ENCODE results near the gene MBOAT1. TPM values are rescaled to one million over a fixed set of nuclear protein-coding genes. Genes with fewer than 3 reads are reported as not detected.

MBOAT1 gene
- total RNA-seq, 1 experiment from 2014 or later = 6.3 TPM

GRCh38 chr6:20217891-20218290, 5.6 kb upstream of the MBOAT1 start:
- ChIA-PET POLR2A (ENCODE audit: low non-redundant PET) (no interaction called here), CTCF (no interaction called here)
- no TSS peak for BruUV-seq (replicated peaks)

GRCh38 chr6:20217324-20217855, 5.1 kb upstream of the MBOAT1 start:
- DNase-seq (ENCODE audit: low spot score) = peak; percentile 10
- Histone ChIP-seq H3K36me3 (ENCODE audit: insufficient read depth, low read length, poor library complexity, severe bottlenecking) (no peaks in the 10 kb centered on the region), H3K4me3 (ENCODE audit: low read depth, low read length, poor library complexity, severe bottlenecking) (no peak overlapping the region), H3K27me3 (replicated peaks; ENCODE audit: insufficient read depth, low read depth, low read length, poor library complexity) (no peaks in the 10 kb centered on the region), H3K27ac (ENCODE audit: low read depth, low read length, poor library complexity, severe bottlenecking) (no peak overlapping the region), H3K9me3 (ENCODE audit: low read depth, low read length, poor library complexity, severe bottlenecking) (no peaks in the 10 kb centered on the region), H3K4me1 (ENCODE audit: insufficient read depth, low read length, poor library complexity, severe bottlenecking) (peaks cover 10% of the 10 kb centered on the region)
- intact Hi-C loops (cut with micrococcal nuclease; ENCODE audit: unreplicated experiment) = no loop called here
- BruUV-seq (replicated peaks) = no TSS peak
- no peak for TF ChIP-seq EZH2 (IDR thresholded peaks at IDR 0.05; ENCODE audit: borderline replicate concordance, low read depth, low read length, poor library complexity, severe bottlenecking)
- no peak for TF ChIP-seq CTCF (conservative IDR thresholded peaks at IDR 0.05; ENCODE audit: low read depth, low read length)
- ChIA-PET CTCF (no interaction called here), POLR2A (ENCODE audit: low non-redundant PET) (no interaction called here)

More at GRCh38 chr6:20217891-20218290, 5.6 kb upstream of the MBOAT1 start:
- DNase-seq (ENCODE audit: low spot score) = no peak
- Histone ChIP-seq H3K36me3 (ENCODE audit: insufficient read depth, low read length, poor library complexity, severe bottlenecking) (no peaks in the 10 kb centered on the region), H3K4me3 (ENCODE audit: low read depth, low read length, poor library complexity, severe bottlenecking) (no peak overlapping the region), H3K27ac (ENCODE audit: low read depth, low read length, poor library complexity, severe bottlenecking) (no peak overlapping the region), H3K4me1 (ENCODE audit: insufficient read depth, low read length, poor library complexity, severe bottlenecking) (peaks cover 9% of the 10 kb centered on the region), H3K9me3 (ENCODE audit: low read depth, low read length, poor library complexity, severe bottlenecking) (no peaks in the 10 kb centered on the region), H3K27me3 (replicated peaks; ENCODE audit: insufficient read depth, low read depth, low read length, poor library complexity) (no peaks in the 10 kb centered on the region)
- TF ChIP-seq EZH2 (IDR thresholded peaks at IDR 0.05; ENCODE audit: borderline replicate concordance, low read depth, low read length, poor library complexity, severe bottlenecking) (no peak), CTCF (conservative IDR thresholded peaks at IDR 0.05; ENCODE audit: low read depth, low read length) (no peak)
- intact Hi-C loops (cut with micrococcal nuclease; ENCODE audit: unreplicated experiment) = no loop called here

GRCh38 chr6:20215310-20215709, 3.0 kb upstream of the MBOAT1 start:
- Histone ChIP-seq H3K27ac (ENCODE audit: low read depth, low read length, poor library complexity, severe bottlenecking) (no peak overlapping the region), H3K9me3 (ENCODE audit: low read depth, low read length, poor library complexity, severe bottlenecking) (no peaks in the 10 kb centered on the region), H3K4me3 (ENCODE audit: low read depth, low read length, poor library complexity, severe bottlenecking) (no peak overlapping the region), H3K36me3 (ENCODE audit: insufficient read depth, low read length, poor library complexity, severe bottlenecking) (no peaks in the 10 kb centered on the region), H3K4me1 (ENCODE audit: insufficient read depth, low read length, poor library complexity, severe bottlenecking) (peaks cover 14% of the 10 kb centered on the region), H3K27me3 (replicated peaks; ENCODE audit: insufficient read depth, low read depth, low read length, poor library complexity) (no peaks in the 10 kb centered on the region)
- TF ChIP-seq EZH2 (IDR thresholded peaks at IDR 0.05; ENCODE audit: borderline replicate concordance, low read depth, low read length, poor library complexity, severe bottlenecking) = no peak
- TF ChIP-seq CTCF (conservative IDR thresholded peaks at IDR 0.05; ENCODE audit: low read depth, low read length) = no peak
- CTCF ChIA-PET = no interaction called here
- BruUV-seq (replicated peaks) = no TSS peak
- DNase-seq (ENCODE audit: low spot score) = peak; percentile 21
- intact Hi-C loops (cut with micrococcal nuclease; ENCODE audit: unreplicated experiment) = no loop called here
- POLR2A ChIA-PET (ENCODE audit: low non-redundant PET) = no interaction called here

Measured in A673 (cell line).